H9 (cell line): ENCODE results near the gene SMARCC1. TPM values are rescaled to one million over a fixed set of nuclear protein-coding genes. Genes with fewer than 3 reads are reported as not detected.

Experiments used
- DNase-seq: peaks from one replicate; pipeline ENCODE4 v3.0.0-alpha.2; 2017
- H2AFZ ChIP-seq: one replicate; pipeline ENCODE4 v1.6.1; 2013; ENCODE audit warnings: mild to moderate bottlenecking, low read length, control low read depth, moderate library complexity
- H2AK5ac ChIP-seq: 2 replicates; pipeline ENCODE4 v1.6.1; 2013; ENCODE audit warnings: low read length, control low read depth, mixed read lengths; ENCODE audit not compliant: insufficient read length
- H2BK120ac ChIP-seq: one replicate; pipeline ENCODE4 v1.6.1; 2013; ENCODE audit warnings: low read depth, mild to moderate bottlenecking, low read length, control low read depth, inconsistent platforms; ENCODE audit not compliant: poor library complexity, severe bottlenecking
- H2BK12ac ChIP-seq: 2 replicates; pipeline ENCODE4 v1.6.1; 2013; ENCODE audit warnings: low read length, control low read depth, mixed read lengths, low read depth; ENCODE audit not compliant: insufficient read length
- H2BK15ac ChIP-seq: 2 replicates; pipeline ENCODE4 v1.6.1; 2013; ENCODE audit warnings: low read depth, low read length, control low read depth
- H2BK20ac ChIP-seq: one replicate; pipeline ENCODE4 v1.6.1; 2013; ENCODE audit warnings: low read depth, mild to moderate bottlenecking, low read length, control low read depth, inconsistent platforms; ENCODE audit not compliant: poor library complexity, severe bottlenecking
- H2BK5ac ChIP-seq: 2 replicates; pipeline ENCODE4 v1.6.1; 2013; ENCODE audit warnings: low read length, control low read depth, mixed read lengths; ENCODE audit not compliant: insufficient read length
- H3K14ac ChIP-seq: 2 replicates; pipeline ENCODE4 v1.6.1; 2013; ENCODE audit warnings: low read length, control low read depth; ENCODE audit not compliant: insufficient read depth
- H3K18ac ChIP-seq: 2 replicates; pipeline ENCODE4 v1.6.1; 2013; ENCODE audit warnings: low read depth, mild to moderate bottlenecking, mixed read lengths, low read length, control low read depth; ENCODE audit not compliant: insufficient read length
- H3K23ac ChIP-seq: 2 replicates; pipeline ENCODE4 v1.6.1; 2013; ENCODE audit warnings: low read length, control low read depth, mixed read lengths, low read depth; ENCODE audit not compliant: insufficient read length
- H3K23me2 ChIP-seq: 2 replicates; pipeline ENCODE4 v1.6.1; 2013; ENCODE audit warnings: low read depth, mild to moderate bottlenecking, mixed read lengths, low read length, control low read depth; ENCODE audit not compliant: insufficient read length, poor library complexity, severe bottlenecking
- H3K27ac ChIP-seq: 2 replicates; pipeline ENCODE4 v1.5.1; 2013; ENCODE audit warnings: low read length, control low read depth, mixed read lengths, low read depth; ENCODE audit not compliant: insufficient read length
- H3K27me3 ChIP-seq: 2 replicates; pipeline ENCODE4 v1.6.1; 2013; ENCODE audit warnings: low read length, control low read depth, inconsistent platforms; ENCODE audit not compliant: insufficient read depth
- H3K4ac ChIP-seq: 2 replicates; pipeline ENCODE4 v1.6.1; 2013; ENCODE audit warnings: low read depth, mild to moderate bottlenecking, control low read depth, inconsistent platforms, low read length, moderate library complexity
- H3K4me1 ChIP-seq: 2 replicates; pipeline ENCODE4 v1.6.1; 2013; ENCODE audit warnings: low read length, control low read depth, inconsistent platforms; ENCODE audit not compliant: insufficient read depth
- H3K4me2 ChIP-seq: 2 replicates; pipeline ENCODE4 v1.6.1; 2013; ENCODE audit warnings: low read length, control low read depth, mixed read lengths; ENCODE audit not compliant: insufficient read length, insufficient read depth
- H3K56ac ChIP-seq: 2 replicates; pipeline ENCODE4 v1.6.1; 2013; ENCODE audit warnings: low read depth, mild to moderate bottlenecking, mixed read lengths, low read length, control low read depth; ENCODE audit not compliant: insufficient read length
- H3K79me1 ChIP-seq: 2 replicates; pipeline ENCODE4 v1.6.1; 2013; ENCODE audit warnings: low read depth, mild to moderate bottlenecking, moderate library complexity, low read length, control low read depth, inconsistent platforms; ENCODE audit not compliant: insufficient read depth, poor library complexity, severe bottlenecking
- H3K79me2 ChIP-seq: 2 replicates; pipeline ENCODE4 v1.6.1; 2013; ENCODE audit warnings: low read length, control low read depth, inconsistent platforms; ENCODE audit not compliant: insufficient read depth
- H3K9ac ChIP-seq: 2 replicates; pipeline ENCODE4 v1.6.1; 2013; ENCODE audit warnings: low read length, control low read depth, mixed read lengths; ENCODE audit not compliant: insufficient read length; ENCODE audit errors: extremely low read depth
- H3K9me3 ChIP-seq: one replicate; pipeline ENCODE4 v1.6.1; 2013; ENCODE audit warnings: low read depth, low read length, inconsistent platforms; ENCODE audit not compliant: control insufficient read depth
- H3T11ph ChIP-seq: one replicate; pipeline ENCODE4 v1.6.1; 2013; ENCODE audit warnings: mild to moderate bottlenecking, low read length, control low read depth, inconsistent platforms
- H4K20me1 ChIP-seq: one replicate; pipeline ENCODE4 v1.6.1; 2013; ENCODE audit not compliant: control insufficient read depth, insufficient read length, insufficient read depth
- H4K5ac ChIP-seq: 2 replicates; pipeline ENCODE4 v1.6.1; 2013; ENCODE audit warnings: low read depth, mild to moderate bottlenecking, mixed read lengths, low read length, control low read depth; ENCODE audit not compliant: insufficient read length
- H4K8ac ChIP-seq: replicated peaks from 2 replicates; pipeline ENCODE4 v1.6.1; 2013; ENCODE audit warnings: low read length, control low read depth, mixed read lengths, low read depth; ENCODE audit not compliant: insufficient read length
- H4K91ac ChIP-seq: 2 replicates; pipeline ENCODE4 v1.6.1; 2013; ENCODE audit warnings: low read depth, mild to moderate bottlenecking, moderate library complexity, mixed read lengths, low read length, control low read depth; ENCODE audit not compliant: insufficient read length
- H3K27ac Mint-ChIP-seq, 3 experiments: 2 replicates in 2 of 3; 3 replicates in 1 of 3; pipeline ENCODE4 v1.8.0; 2020 to 2021; ENCODE audit warnings: mixed read lengths in 3 of 3, mild to moderate bottlenecking in 1 of 3, moderate library complexity in 1 of 3
- H3K27me3 Mint-ChIP-seq: 2 replicates; pipeline ENCODE4 v1.8.0; 2021; ENCODE audit warnings: low read depth, mild to moderate bottlenecking, moderate library complexity, mixed read lengths
- H3K36me3 Mint-ChIP-seq, 3 experiments: 2 replicates in 2 of 3; 3 replicates in 1 of 3; pipeline ENCODE4 v1.8.0; 2020 to 2021; ENCODE audit warnings: low read depth in 3 of 3, mixed read lengths in 3 of 3; ENCODE audit not compliant: insufficient read depth in 1 of 3
- H3K4me1 Mint-ChIP-seq, 2 experiments: 2 replicates each; pipeline ENCODE4 v1.8.0; 2020; ENCODE audit warnings: mixed read lengths in 2 of 2
- H3K4me3 Mint-ChIP-seq, 2 experiments: 2 replicates in 1 of 2; 3 replicates in 1 of 2; pipeline ENCODE4 v1.8.0; 2020 to 2021; ENCODE audit warnings: mild to moderate bottlenecking in 2 of 2, mixed read lengths in 2 of 2, moderate library complexity in 1 of 2
- H3K9me3 Mint-ChIP-seq, 2 experiments: 2 replicates in 1 of 2; 3 replicates in 1 of 2; pipeline ENCODE4 v1.8.0; 2020; ENCODE audit warnings: mild to moderate bottlenecking in 2 of 2, mixed read lengths in 2 of 2, moderate library complexity in 1 of 2
- WGBS: extraction: QIAGEN DNeasy Blood & Tissue Kit; methylation state at CpG from one replicate; pipeline ENCODE4 v1.1.7; 2013; ENCODE audit warnings: missing lambda C conversion rate, low lambda C conversion rate, mixed read lengths; ENCODE audit not compliant: insufficient read length; ENCODE audit errors: extremely low coverage; 5-methylcytosine and 5-hydroxymethylcytosine counted together
- total RNA-seq: library from RNA; stranded (reverse); gene quantifications from 2 replicates; pipeline ENCODE4 v1.2.1, GENCODE V29; 2021
- TF ChIP-seq, protein P1 (sequence below): fragments of 200-600 bp; sonication (generic); conservative IDR thresholded peaks from 3 replicates; pipeline ENCODE4 v1.8.0; 2021; ENCODE audit warnings: antibody characterized with exemption, mild to moderate bottlenecking

The SMARCC1 gene
- total RNA-seq, 1 experiment from 2014 or later = 274 TPM

DNA sequence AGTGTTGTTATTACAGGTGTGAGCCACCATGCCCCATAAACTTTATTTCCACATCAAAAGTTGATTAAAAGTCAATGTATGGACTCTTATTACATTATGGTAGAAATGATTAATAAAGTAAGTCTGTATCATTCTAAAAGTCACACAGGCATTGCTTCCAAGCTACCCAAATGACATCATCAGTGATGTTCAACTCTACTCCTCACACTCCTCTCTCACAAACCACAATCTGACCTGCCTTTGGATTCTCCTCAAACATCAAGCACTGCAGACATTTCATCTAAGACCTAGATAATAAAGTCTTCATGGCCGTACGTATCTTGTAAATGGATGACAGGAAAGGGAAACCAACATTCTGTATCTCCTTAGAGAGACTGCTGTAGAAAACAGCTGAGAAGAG lies 68.0 kb downstream of the SMARCC1 start:
- no peak overlapping the region for H3K4me2 ChIP-seq
- DNase-seq = no peak
- no peaks in the 10 kb centered on the region for H3K79me2 ChIP-seq
- Mint-ChIP-seq H3K27ac (no peak overlapping the region), H3K9me3 (no peaks in the 10 kb centered on the region), H3K4me1 (no peaks in the 10 kb centered on the region), H3K36me3 (peaks cover 37 to 91% (median 69%) of the 10 kb centered on the region in 3 experiments; a peak in 6 of 7 replicates), H3K27me3 (no peaks in the 10 kb centered on the region), H3K4me3 (no peak overlapping the region)
- no peak overlapping the region for H3K23ac ChIP-seq
- no peak overlapping the region for H4K5ac ChIP-seq
- H2BK15ac ChIP-seq = no peak overlapping the region
- H2AK5ac ChIP-seq = no peak overlapping the region
- H3K27ac ChIP-seq = no peak overlapping the region
- no peaks in the 10 kb centered on the region for H3K23me2 ChIP-seq
- H3K14ac ChIP-seq = no peak overlapping the region
- H3K18ac ChIP-seq = no peak overlapping the region
- no peak overlapping the region for H2BK20ac ChIP-seq
- no peak overlapping the region for H3K56ac ChIP-seq
- WGBS = no CpG with 5 or more reads among the region's 2 CpGs
- no peak overlapping the region for H2AFZ ChIP-seq
- no peaks in the 10 kb centered on the region for H4K20me1 ChIP-seq
- H3K27me3 ChIP-seq = no peaks in the 10 kb centered on the region
- H3K9me3 ChIP-seq = no peaks in the 10 kb centered on the region
- peaks cover 7% of the 10 kb centered on the region for H3K79me1 ChIP-seq
- no peak overlapping the region for H4K91ac ChIP-seq
- H2BK120ac ChIP-seq = no peak overlapping the region
- H3K9ac ChIP-seq = no peak overlapping the region
- H2BK5ac ChIP-seq = no peak overlapping the region
- H3K4ac ChIP-seq = no peak overlapping the region
- H3T11ph ChIP-seq = no peak overlapping the region
- no peak overlapping the region for H2BK12ac ChIP-seq
- H3K4me1 ChIP-seq = no peaks in the 10 kb centered on the region
- no peak overlapping the region for H4K8ac ChIP-seq
- TF ChIP-seq, protein P1, sequence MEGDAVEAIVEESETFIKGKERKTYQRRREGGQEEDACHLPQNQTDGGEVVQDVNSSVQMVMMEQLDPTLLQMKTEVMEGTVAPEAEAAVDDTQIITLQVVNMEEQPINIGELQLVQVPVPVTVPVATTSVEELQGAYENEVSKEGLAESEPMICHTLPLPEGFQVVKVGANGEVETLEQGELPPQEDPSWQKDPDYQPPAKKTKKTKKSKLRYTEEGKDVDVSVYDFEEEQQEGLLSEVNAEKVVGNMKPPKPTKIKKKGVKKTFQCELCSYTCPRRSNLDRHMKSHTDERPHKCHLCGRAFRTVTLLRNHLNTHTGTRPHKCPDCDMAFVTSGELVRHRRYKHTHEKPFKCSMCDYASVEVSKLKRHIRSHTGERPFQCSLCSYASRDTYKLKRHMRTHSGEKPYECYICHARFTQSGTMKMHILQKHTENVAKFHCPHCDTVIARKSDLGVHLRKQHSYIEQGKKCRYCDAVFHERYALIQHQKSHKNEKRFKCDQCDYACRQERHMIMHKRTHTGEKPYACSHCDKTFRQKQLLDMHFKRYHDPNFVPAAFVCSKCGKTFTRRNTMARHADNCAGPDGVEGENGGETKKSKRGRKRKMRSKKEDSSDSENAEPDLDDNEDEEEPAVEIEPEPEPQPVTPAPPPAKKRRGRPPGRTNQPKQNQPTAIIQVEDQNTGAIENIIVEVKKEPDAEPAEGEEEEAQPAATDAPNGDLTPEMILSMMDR = no peak
